Measurements from ENCODE around the gene MICB. TPM values are rescaled to one million over a fixed set of nuclear protein-coding genes. Genes with fewer than 3 reads are reported as not detected.

The MICB gene
- total and polyA plus RNA-seq, 9 of the 15 experiments (the other 6 are each of a cell fraction or from before 2014, with no cell fraction given) = 13.3 to 34.5 (median 19.8) TPM

- no peak for TF ChIP-seq ZBTB49 (CRISPR knock-in tag; IDR thresholded peaks at IDR 0.05; ENCODE audit: borderline replicate concordance)
- TF ChIP-seq HDGF (IDR thresholded peaks at IDR 0.05) = 0 out of 2 replicates have a peak, but pooled peaks have one; percentile 66
- TF ChIP-seq, protein P1, sequence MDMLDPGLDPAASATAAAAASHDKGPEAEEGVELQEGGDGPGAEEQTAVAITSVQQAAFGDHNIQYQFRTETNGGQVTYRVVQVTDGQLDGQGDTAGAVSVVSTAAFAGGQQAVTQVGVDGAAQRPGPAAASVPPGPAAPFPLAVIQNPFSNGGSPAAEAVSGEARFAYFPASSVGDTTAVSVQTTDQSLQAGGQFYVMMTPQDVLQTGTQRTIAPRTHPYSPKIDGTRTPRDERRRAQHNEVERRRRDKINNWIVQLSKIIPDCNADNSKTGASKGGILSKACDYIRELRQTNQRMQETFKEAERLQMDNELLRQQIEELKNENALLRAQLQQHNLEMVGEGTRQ (CRISPR knock-in tag; IDR thresholded peaks at IDR 0.05) = 0 out of 2 replicates have a peak, but pooled peaks have one; percentile 16
- TF ChIP-seq RAD51 (IDR thresholded peaks at IDR 0.05; ENCODE audit: borderline replicate concordance, low read depth) = peak; percentile 40; the same call in 1 of the 2 replicates
- no peak for TF ChIP-seq SLC30A9 (CRISPR knock-in tag; IDR thresholded peaks at IDR 0.05)
- TF ChIP-seq, protein P2, sequence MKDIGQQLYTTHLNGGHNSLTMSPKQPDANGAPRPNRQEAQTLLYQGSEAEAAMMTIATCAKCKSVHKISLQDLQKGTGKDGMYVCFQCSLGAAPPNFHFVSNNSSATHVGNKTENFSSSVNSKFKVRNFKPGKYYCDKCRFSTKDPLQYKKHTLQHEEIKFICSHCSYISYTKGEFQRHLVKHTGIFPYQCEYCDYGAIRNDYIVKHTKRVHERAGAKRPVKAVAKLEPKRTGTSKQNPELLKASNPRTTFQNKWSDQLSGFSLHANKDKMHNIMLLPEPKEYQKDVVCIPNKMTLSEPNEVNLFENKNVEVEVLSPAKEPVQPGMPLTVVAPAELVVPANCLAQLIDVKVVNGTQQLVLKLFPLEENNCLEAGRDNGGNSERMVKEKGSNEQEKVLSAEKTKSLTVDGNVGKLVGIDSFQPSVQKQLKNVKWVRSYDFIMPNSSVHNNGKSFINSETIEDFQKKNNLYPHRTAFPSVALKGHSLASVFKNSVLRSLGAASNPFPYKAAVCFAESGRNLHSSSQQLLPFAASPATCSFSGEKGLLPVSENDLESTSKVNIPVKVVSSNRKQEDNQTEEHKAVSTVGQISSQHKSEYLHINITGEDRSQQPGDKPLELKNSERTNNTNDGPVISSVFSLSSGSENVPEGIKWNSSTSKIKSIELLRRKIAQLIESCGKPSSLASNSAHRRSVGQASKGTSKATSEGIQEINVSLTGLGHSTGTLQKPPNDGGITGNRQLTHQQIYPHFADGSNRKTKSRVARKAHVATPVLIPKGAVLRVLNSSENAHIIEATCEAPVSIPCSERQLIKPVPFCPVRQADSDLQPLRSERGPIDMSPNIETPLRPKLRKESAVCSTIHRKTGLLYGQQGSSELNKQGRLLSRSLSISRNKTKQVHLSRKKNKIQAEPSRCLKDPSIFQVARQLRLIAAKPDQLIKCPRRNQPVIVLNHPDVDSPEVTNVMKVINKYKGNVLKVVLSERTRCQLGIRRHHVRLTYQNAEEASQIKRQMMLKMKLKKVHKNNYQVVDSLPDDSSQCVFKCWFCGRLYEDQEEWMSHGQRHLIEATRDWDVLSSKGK (CRISPR knock-in tag; IDR thresholded peaks at IDR 0.05) = no peak
- TF ChIP-seq ZNF24 (IDR thresholded peaks at IDR 0.05) = no peak
- no peak for TF ChIP-seq CBX3 (IDR thresholded peaks at IDR 0.05; ENCODE audit: borderline replicate concordance in 1 of 2, low read length in 2 of 2)
- no peak for TF ChIP-seq CCAR2 (IDR thresholded peaks at IDR 0.05; ENCODE audit: low read depth, low read length)
- no peak for TF ChIP-seq HLTF (IDR thresholded peaks at IDR 0.05)
- no peak for TF ChIP-seq ZNF551 (CRISPR knock-in tag; IDR thresholded peaks at IDR 0.05)
- TF ChIP-seq HNRNPLL (IDR thresholded peaks at IDR 0.05; ENCODE audit: low read depth, low read length, poor library complexity, severe bottlenecking) = no peak
- TF ChIP-seq, protein P3, sequence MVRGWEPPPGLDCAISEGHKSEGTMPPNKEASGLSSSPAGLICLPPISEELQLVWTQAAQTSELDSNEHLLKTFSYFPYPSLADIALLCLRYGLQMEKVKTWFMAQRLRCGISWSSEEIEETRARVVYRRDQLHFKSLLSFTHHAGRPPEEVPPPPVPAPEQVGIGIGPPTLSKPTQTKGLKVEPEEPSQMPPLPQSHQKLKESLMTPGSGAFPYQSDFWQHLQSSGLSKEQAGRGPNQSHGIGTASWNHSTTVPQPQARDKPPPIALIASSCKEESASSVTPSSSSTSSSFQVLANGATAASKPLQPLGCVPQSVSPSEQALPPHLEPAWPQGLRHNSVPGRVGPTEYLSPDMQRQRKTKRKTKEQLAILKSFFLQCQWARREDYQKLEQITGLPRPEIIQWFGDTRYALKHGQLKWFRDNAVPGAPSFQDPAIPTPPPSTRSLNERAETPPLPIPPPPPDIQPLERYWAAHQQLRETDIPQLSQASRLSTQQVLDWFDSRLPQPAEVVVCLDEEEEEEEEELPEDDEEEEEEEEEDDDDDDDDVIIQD (CRISPR knock-in tag; IDR thresholded peaks at IDR 0.05) = 0 out of 2 replicates have a peak, but pooled peaks have one; percentile 43
- no peak for TF ChIP-seq KAT8 (IDR thresholded peaks at IDR 0.05; ENCODE audit: low read depth)
- peak; percentile 40; the same call in 1 of the 2 replicates for TF ChIP-seq MTA1 (IDR thresholded peaks at IDR 0.05; ENCODE audit: borderline replicate concordance)
- peak; percentile 65; the same call in 1 of the 2 replicates for TF ChIP-seq ZBTB7A (IDR thresholded peaks at IDR 0.05; ENCODE audit: borderline replicate concordance, control insufficient read depth, low read depth, low read length)
- TF ChIP-seq ZNF277 (CRISPR knock-in tag; IDR thresholded peaks at IDR 0.05; ENCODE audit: borderline replicate concordance) = no peak
- TF ChIP-seq ZNF224 (CRISPR knock-in tag; IDR thresholded peaks at IDR 0.05) = no peak
Measured at GRCh38 chr6:31490115-31490873, 7.7 kb upstream of the MICB start (continued).

Data from K562 (cell line).